Large intestine (tissue), 3 donors: Measurements from ENCODE around the gene ZNF566. TPM values are rescaled to one million over a fixed set of nuclear protein-coding genes. Genes with fewer than 3 reads are reported as not detected.

ENCODE experiments used
- DNase-seq, 2 donors: peaks; one replicate each; pipeline versions ENCODE4 v3.0.0 to v3.0.0-alpha.2; 2013
- H3K27ac ChIP-seq: one replicate; pipeline ENCODE4 v1.5.1; 2013; ENCODE audit warnings: low read length
- H3K27me3 ChIP-seq: 2 replicates; pipeline ENCODE4 v1.6.1; 2013; ENCODE audit warnings: low read length; ENCODE audit not compliant: control insufficient read depth, insufficient read depth
- H3K36me3 ChIP-seq: 2 replicates; pipeline ENCODE4 v1.6.1; 2013; ENCODE audit warnings: low read length; ENCODE audit not compliant: control insufficient read depth, insufficient read depth
- H3K4me1 ChIP-seq: one replicate; pipeline ENCODE4 v1.6.1; 2013; ENCODE audit warnings: low read length; ENCODE audit not compliant: control insufficient read depth, insufficient read depth
- H3K4me3 ChIP-seq: one replicate; pipeline ENCODE4 v1.5.1; 2013; ENCODE audit warnings: low read length
- H3K9me3 ChIP-seq: one replicate; pipeline ENCODE4 v1.6.1; 2013; ENCODE audit warnings: mild to moderate bottlenecking, low read depth, low read length, moderate library complexity; ENCODE audit not compliant: control insufficient read depth
- WGBS: methylation state at CpG from one replicate; pipeline ENCODE4 v1.1.5; 2013; ENCODE audit warnings: low lambda C conversion rate; ENCODE audit not compliant: insufficient coverage; 5-methylcytosine and 5-hydroxymethylcytosine counted together
- polyA plus RNA-seq: library from polyadenylated mRNA; unstranded; fragments of 120-200 nt; gene quantifications from one replicate; pipeline ENCODE4 v1.2.1, GENCODE V29; 2013

ZNF566 gene
- polyA plus RNA-seq, 1 donor = 12.5 TPM

DNA sequence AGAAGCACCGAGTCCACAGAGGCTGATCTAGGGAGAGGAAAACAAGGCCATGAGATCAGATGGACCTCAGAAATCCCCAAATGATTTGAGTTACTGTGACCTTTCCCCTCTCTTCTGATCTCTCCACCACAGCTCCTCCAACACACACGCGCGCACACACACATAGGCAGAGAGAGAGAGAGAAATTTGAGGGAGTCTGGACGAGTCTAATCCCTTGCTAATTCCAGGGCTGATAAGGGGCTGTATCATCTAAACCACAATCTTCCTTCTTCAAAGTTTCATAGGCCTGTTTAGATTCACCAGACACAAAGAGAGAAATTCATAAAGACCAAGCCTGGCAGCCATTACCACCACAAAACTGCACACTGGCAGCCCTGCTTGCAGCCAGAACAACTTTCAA, 79.5 kb downstream of the ZNF566 start:
- Histone ChIP-seq H3K27ac (no peak overlapping the region), H3K36me3 (peaks cover 36% of the 10 kb centered on the region), H3K4me3 (no peak overlapping the region), H3K4me1 (no peaks in the 10 kb centered on the region), H3K9me3 (peaks cover 33% of the 10 kb centered on the region), H3K27me3 (no peaks in the 10 kb centered on the region)
- DNase-seq = no peak
- WGBS = no CpG with 5 or more reads among the region's 5 CpGs

GRCh38 chr19:36408101-36408500, 81.3 kb downstream of the ZNF566 start:
- Histone ChIP-seq H3K9me3 (peaks cover 26% of the 10 kb centered on the region), H3K36me3 (peaks cover 45% of the 10 kb centered on the region), H3K4me3 (no peak overlapping the region), H3K4me1 (no peaks in the 10 kb centered on the region), H3K27ac (no peak overlapping the region), H3K27me3 (no peaks in the 10 kb centered on the region)
- WGBS = 100% methylated on average over 2 of the region's 3 CpGs
- no peak for DNase-seq

DNA sequence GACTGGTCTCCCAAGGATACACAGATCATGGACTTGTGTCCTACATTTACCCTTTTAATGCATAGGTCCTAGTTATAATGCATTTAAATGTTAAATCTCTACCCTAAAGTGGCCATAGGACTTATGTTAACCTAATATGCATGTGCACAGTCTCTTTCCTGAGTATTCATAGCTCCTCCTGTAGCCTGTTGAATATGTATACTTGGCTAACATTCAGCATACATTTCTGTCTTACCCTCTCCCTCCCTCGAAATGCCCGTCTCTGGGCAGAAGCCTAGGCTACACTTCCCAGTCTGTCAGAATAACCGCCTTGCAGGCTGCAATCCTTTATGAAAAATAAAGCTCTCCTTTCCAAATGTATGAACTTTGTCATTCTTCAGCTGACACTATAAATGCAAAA, 84.9 kb downstream of the ZNF566 start:
- Histone ChIP-seq H3K9me3 (peaks cover 12% of the 10 kb centered on the region), H3K4me3 (no peak overlapping the region), H3K36me3 (peaks cover 55% of the 10 kb centered on the region), H3K27me3 (no peaks in the 10 kb centered on the region), H3K27ac (no peak overlapping the region), H3K4me1 (no peaks in the 10 kb centered on the region)
- no CpG with 5 or more reads among the region's 3 CpGs for WGBS
- no peak for DNase-seq

- peaks cover 34% of the 10 kb centered on the region for H3K36me3 ChIP-seq
- WGBS = 100% methylated on average over 5 of the region's 7 CpGs
- no peaks in the 10 kb centered on the region for H3K27me3 ChIP-seq
- no peak overlapping the region for H3K4me3 ChIP-seq
- H3K27ac ChIP-seq = no peak overlapping the region
- H3K9me3 ChIP-seq = peaks cover 3% of the 10 kb centered on the region
- no peaks in the 10 kb centered on the region for H3K4me1 ChIP-seq
- no peak for DNase-seq
These were observed 87.9 kb downstream of the ZNF566 start for GRCh38 chr19:36401475-36401874.

- Histone ChIP-seq H3K4me1 (no peaks in the 10 kb centered on the region), H3K4me3 (no peak overlapping the region), H3K9me3 (peaks cover 23% of the 10 kb centered on the region), H3K36me3 (peaks cover 29% of the 10 kb centered on the region), H3K27me3 (no peaks in the 10 kb centered on the region), H3K27ac (no peak overlapping the region)
- no peak for DNase-seq
- no CpG with 5 or more reads among the region's 3 CpGs for WGBS
These were observed 90.8 kb downstream of the ZNF566 start for GRCh38 chr19:36398571-36398970.

Other genes starting within 250 kb of the ZNF566 start
- gene ZFP14, start 110.4 kb downstream of the ZNF566 start, polyA plus RNA-seq = 8.7 TPM
- gene ZFP82, start 70.9 kb downstream of the ZNF566 start, polyA plus RNA-seq = 6.4 TPM
- gene ZNF260, start 38.7 kb upstream of the ZNF566 start, polyA plus RNA-seq = 16.1 TPM
- gene ZNF529, start 83.7 kb upstream of the ZNF566 start, polyA plus RNA-seq = 19.0 TPM
- 5.4 TPM for gene ZNF382, start 115.8 kb upstream of the ZNF566 start, polyA plus RNA-seq
- 9.7 TPM for gene ZNF461, start 177.3 kb upstream of the ZNF566 start, polyA plus RNA-seq
- 8.6 TPM for gene ZNF567, start 198.1 kb upstream of the ZNF566 start, polyA plus RNA-seq